COLO829 (cell line): ENCODE measurements around the gene SSPN.
A peak's percentile ranks its signal among the peaks of the same experiment; 100 is the strongest.

Experiments used
- DNase-seq: peaks from one replicate; pipeline ENCODE4 v3.0.0; 2012; ENCODE audit warnings: low spot score

SSPN gene

GRCh38 chr12:26266881-26267280 is 71.5 kb downstream of the SSPN start:
- DNase-seq = no peak

DNA sequence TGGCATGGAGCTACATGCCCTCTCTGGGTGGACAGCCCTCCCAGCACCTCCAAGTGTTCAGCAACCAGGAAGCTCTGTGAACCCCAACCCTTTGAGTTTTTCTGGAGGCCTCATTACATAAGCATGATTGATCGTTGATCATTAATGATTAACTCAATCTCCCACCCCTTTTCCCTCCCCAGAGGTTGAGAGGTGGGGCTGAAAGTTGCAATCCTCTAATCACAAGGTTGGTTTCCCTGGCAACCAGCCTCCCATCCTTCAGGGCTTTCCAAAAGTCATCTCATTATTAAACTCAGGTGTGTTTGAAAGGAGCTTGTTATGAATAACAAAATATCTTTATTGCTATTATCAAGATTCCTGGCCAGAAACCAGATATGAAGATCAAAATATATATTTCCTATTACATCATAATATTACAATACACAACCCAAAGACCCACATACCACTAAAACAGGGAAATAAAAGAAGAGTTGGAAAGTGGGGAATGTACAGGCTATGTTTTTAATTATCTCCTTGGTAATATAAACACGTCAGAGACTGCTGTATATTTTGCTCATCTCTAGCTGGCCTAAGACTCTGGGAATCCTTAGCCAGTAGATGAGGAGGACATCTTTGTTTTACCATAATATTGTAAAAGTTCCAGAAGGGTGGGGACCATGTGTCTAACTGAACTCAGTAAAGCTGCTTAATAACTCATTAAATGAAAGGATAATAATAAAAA is 73.6 kb downstream of the SSPN start:
- DNase-seq = no peak

DNA sequence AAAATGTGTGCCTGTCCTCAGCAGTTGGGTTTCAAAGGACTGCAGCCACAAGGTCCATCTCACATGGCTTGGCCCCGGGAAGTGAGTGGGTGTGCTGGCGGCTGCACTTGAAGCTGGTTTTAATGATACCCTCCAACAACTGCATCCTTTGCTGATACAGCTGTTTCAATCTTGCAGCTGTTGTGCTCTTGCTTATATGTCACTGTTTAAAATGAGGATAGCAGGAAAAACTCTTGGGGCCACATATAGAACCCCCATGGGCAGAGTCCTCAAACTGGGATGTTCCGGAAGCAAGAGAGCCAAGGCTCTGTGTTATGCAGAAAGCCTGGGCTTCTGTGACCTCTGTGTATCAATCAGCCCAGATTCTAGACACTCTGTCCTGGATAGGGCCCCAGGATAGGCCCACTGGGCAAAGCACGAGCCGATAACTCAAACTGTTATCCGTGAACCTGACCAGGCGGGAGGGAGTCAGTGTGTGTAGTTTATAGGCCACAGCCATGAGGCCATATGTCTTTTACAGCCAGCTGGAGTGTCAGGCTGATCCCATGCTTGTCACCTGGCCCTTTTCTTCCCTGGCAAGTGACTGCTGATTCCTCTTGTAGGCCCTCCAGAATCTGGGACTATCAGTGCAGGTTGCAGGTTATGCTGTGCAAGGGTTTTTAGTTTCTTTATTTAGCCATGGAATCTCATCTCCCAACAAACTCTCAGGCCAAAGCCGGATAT is 74.3 kb downstream of the SSPN start:
- no peak for DNase-seq

DNA sequence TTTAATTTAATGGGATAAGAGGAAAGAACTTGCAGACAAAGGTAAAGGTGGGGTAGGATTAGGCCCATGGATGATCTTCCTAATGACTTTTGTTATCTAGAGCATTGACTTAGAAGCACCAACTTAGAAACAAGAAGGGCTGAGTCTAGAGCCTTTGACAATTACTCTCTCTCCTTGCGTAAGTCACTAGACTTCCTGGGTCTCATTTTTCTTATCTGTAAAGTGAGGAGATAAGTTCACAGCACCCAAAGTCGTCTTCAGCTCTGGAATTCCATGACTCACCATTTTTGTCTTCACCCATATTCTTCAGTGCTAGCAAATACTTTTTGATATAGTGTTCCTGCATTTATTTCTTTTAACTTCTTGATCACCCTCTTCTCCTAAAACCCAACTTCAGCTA is 75.7 kb downstream of the SSPN start:
- DNase-seq = no peak

DNA sequence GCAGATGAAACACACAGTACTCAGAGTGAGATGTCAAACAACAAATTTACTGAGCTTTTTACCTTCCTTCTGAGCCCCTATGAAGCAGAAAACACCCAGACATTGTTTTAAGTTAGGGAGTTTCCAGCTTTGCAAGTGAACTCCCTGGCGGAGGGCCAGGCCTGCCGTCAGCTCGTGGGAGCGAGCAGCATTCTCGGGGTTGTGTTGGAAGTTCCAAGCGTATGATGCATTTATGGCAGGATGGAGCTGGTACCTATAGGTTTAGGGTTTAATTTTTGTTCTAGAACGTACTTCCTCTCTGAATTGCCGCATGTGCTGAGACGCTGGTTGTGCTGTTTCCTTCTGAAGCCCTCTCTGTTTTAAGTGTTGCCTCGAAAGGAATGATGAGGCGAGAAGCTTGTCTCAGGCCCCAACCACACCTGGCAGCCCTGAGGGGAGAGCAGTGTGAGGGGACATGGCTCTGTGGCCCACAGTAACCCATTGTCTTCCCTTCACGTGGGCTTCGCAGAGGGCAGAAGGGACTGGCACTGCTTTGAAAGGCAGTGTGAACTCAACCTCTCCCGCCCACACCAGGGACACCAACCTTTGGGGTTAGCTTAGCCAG is 76.6 kb downstream of the SSPN start:
- DNase-seq = no peak

- no peak for DNase-seq
Measured at GRCh38 chr12:26272851-26273250, 77.5 kb downstream of the SSPN start.

GRCh38 chr12:26273811-26274210 is 78.4 kb downstream of the SSPN start:
- DNase-seq = no peak

- peak; percentile 38 for DNase-seq
Measured at GRCh38 chr12:26274441-26275312, 79.3 kb downstream of the SSPN start.

GRCh38 chr12:26275313-26276131 is 80.1 kb downstream of the SSPN start:
- no peak for DNase-seq

DNA sequence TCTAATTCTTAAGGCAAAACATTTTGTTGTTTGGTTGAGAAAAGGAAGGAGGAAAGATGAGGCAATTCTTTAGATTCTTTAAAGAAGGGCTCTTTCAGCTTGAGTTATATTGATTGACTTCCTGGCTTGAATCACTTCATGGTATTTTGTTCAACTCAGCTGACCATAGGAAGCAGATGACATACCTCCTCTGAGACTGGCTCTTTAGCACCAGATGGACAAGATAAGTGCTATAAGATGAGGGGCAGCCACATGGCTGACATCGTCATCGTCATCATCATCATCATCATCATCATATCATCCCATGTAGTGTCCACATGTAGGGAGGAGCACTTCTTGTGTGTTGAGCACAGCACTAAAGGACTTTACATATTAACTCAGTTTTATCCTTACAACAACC is 81.3 kb downstream of the SSPN start:
- DNase-seq = no peak

GRCh38 chr12:26277506-26278246 is 82.3 kb downstream of the SSPN start:
- no peak for DNase-seq

DNA sequence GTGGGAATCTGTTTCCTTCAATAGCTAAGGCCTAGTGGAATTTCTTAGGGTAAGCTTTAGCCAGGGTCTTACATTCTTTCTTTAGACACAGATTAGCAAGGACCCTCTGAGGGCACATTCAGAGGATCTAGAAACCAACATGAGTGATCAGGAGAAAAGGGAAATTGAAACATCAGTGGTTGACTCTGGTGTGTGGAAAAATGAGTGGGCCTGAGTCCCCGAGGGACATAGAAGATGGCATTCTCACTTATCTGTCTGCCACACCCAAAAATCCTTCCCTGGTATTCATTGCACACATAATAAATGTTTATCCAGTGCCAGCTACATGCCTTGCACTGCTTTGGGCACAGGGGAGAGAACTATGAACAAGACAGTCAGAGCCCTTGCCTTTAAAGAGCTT is 82.9 kb downstream of the SSPN start:
- no peak for DNase-seq

DNA sequence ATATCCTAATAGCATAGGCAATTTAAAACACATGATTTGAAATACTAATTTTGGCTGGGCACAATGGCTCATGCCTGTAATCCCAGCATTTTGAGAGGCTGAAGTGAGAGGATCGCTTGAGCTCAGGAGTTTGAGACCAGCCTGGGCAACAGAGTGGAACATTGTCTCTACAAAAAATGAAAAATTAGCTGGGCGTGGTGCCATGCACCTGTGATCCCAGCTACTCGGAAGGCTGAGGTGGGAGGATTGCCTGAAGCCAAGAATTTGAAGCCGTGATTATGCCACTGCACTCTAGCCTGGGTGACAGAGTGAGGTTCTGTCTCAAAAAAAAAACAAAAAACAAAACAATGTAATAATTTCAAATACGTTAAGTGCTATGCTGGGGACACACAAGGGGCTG is 83.3 kb downstream of the SSPN start:
- DNase-seq = no peak

GRCh38 chr12:26279091-26279490 is 83.7 kb downstream of the SSPN start:
- no peak for DNase-seq

- DNase-seq = no peak
Measured at GRCh38 chr12:26279908-26280307, 84.5 kb downstream of the SSPN start.

DNA sequence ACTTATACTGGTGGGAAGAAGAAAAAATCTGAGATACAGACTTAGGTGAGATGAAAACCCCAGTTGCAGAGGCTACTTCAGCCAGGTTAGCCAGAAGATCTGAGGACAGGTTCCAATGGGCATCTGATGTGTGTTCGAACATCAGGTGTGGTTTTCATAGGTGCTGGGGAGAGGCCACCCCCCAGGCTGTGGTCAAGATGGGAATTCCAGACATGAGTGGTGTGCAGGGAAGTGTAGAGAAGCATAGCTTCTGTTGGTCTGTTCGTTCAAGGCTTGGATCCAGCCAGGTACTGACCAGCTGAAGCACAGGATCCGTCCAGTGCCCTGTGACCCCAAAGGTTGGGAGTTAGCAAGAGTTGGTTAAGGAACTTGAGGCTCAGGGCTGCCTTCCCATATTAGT is 85.5 kb downstream of the SSPN start:
- no peak for DNase-seq

DNA sequence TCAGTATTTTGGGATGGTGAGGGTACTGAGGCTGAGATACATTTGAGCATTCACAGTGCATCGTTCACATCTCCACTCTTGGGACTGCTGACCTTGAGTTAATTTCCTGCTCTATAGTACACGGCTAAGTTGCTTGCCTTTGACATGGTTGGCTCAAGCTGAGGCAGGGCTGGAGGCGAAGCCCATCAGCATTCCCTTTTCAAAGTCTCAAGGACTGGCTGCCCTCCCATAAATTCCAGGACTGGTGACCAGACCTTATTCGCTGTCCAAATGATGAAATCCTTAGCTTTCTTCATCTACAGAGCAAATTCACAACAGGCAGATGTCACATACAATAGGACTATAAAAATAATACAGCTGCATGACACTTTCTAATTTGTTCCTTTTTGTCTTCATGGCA is 85.9 kb downstream of the SSPN start:
- no peak for DNase-seq

GRCh38 chr12:26282339-26282940 is 87.1 kb downstream of the SSPN start:
- no peak for DNase-seq

- no peak for DNase-seq
Measured at GRCh38 chr12:26283046-26283445, 87.7 kb downstream of the SSPN start.

- DNase-seq = no peak
Measured at GRCh38 chr12:26283617-26284016, 88.2 kb downstream of the SSPN start.
